ENCODE data around the gene ISG15.

ISG15 gene

GRCh38 chr1:971751-972506 lies 41.4 kb upstream of the ISG15 start:
- no peak for DNase-seq (ENCODE audit: low read depth)

GRCh38 chr1:972726-973458 lies 40.4 kb upstream of the ISG15 start:
- no peak for TF ChIP-seq CTCF (IDR thresholded peaks at IDR 0.05; ENCODE audit: control insufficient read depth, extremely low read depth, insufficient read depth)
- H3K4me3 ChIP-seq (ENCODE audit: low read depth, low read length) = no peak overlapping the region
- no peak for DNase-seq (ENCODE audit: low read depth)

More at GRCh38 chr1:971751-972506, 41.4 kb upstream of the ISG15 start:
- H3K4me3 ChIP-seq (ENCODE audit: low read depth, low read length) = no peak overlapping the region
- TF ChIP-seq CTCF (IDR thresholded peaks at IDR 0.05; ENCODE audit: control insufficient read depth, extremely low read depth, insufficient read depth) = no peak

- DNase-seq (ENCODE audit: low read depth) = no peak
- no peak overlapping the region for H3K4me3 ChIP-seq (ENCODE audit: low read depth, low read length)
- TF ChIP-seq CTCF (IDR thresholded peaks at IDR 0.05; ENCODE audit: control insufficient read depth, extremely low read depth, insufficient read depth) = no peak
Observed at GRCh38 chr1:973459-974292, 39.6 kb upstream of the ISG15 start.

- TF ChIP-seq CTCF (IDR thresholded peaks at IDR 0.05; ENCODE audit: control insufficient read depth, extremely low read depth, insufficient read depth) = no peak
- DNase-seq (ENCODE audit: low read depth) = no peak
- H3K4me3 ChIP-seq (ENCODE audit: low read depth, low read length) = no peak overlapping the region
Observed at GRCh38 chr1:974293-974640, 39.0 kb upstream of the ISG15 start.

- no peak overlapping the region for H3K4me3 ChIP-seq (ENCODE audit: low read depth, low read length)
- DNase-seq (ENCODE audit: low read depth) = no peak
- no peak for TF ChIP-seq CTCF (IDR thresholded peaks at IDR 0.05; ENCODE audit: control insufficient read depth, extremely low read depth, insufficient read depth)
Observed at GRCh38 chr1:974687-975328, 38.5 kb upstream of the ISG15 start.

DNA sequence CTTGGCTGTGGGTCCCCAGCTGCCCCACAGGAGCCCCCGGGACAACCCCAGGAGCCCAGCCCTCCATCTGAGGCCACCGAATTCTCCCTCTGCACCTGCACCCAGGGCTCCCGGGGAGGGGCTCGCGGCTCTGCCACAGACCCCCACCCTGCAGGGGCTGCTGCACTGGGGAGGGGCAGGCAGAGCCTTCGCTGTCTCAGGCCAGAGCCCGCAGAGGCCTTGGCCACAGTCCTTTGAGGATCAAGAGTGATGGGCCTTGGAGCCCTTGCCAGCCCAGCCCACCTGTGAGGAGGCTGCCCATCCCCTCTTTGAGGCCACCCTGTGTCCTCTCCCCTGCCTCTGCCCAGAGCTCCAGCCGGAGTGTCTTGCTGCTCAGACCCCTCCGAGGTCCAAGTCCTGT lies 37.9 kb upstream of the ISG15 start:
- no peak for TF ChIP-seq CTCF (IDR thresholded peaks at IDR 0.05; ENCODE audit: control insufficient read depth, extremely low read depth, insufficient read depth)
- peak overlapping the region; percentile 55 for H3K4me3 ChIP-seq (ENCODE audit: low read depth, low read length)
- no peak for DNase-seq (ENCODE audit: low read depth)

Measured in LNCaP clone FGC (cell line).